Ureter (tissue), 1 donor: ENCODE data around the gene LYG1. TPM values are rescaled to one million over a fixed set of nuclear protein-coding genes. Genes with fewer than 3 reads are reported as not detected.

Source experiments
- DNase-seq: peaks from one replicate; pipeline ENCODE4 v3.0.0-alpha.2; 2020; ENCODE audit warnings: low spot score
- total RNA-seq: library from RNA; stranded (reverse); gene quantifications from one replicate; pipeline ENCODE4 v1.2.4, GENCODE V29; 2023
- donor health status: DM: yes; HTN: yes; CAD: no.

The LYG1 gene
- total RNA-seq, 1 donor from 2014 or later = 0.39 TPM

DNA sequence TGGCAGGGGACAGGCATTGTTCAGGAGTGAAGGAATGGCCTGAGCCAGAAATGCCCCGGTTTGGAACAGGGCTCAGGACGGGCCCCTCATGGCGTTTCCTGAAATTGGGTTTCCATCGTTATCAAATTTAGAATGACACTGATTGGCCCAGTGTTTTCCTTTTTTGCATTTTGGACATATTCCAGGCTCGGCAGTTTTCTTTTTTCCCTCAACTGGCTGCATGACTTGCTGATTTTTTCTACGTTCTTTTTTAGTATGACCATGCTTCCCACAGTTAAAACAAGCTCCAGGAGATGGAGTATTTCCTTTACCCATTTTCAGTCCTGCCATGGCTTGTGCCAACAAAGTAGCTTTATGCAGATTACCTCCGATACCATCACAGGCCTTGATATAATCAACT lies 25.1 kb downstream of the LYG1 start:
- no peak for DNase-seq

DNA sequence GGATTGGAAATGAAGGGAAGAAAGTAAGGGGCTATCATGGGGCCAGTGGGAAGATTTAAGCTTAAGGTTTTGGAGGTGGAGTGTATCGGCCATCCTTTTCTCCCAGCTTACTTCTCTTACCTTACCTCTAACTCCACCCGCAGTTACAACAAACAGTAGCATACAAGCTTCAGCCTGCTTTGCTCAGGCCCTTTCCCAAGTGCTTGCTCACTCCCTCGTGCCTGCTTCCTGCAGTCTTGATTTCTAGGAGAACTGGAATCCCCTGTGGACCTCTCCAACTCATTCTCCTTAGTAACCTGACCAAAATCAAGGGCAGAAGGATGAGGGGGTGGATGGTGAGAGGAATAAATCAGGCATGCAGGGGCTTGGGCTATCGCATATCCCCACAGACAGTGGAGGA lies 39.8 kb downstream of the LYG1 start:
- DNase-seq = no peak

DNA sequence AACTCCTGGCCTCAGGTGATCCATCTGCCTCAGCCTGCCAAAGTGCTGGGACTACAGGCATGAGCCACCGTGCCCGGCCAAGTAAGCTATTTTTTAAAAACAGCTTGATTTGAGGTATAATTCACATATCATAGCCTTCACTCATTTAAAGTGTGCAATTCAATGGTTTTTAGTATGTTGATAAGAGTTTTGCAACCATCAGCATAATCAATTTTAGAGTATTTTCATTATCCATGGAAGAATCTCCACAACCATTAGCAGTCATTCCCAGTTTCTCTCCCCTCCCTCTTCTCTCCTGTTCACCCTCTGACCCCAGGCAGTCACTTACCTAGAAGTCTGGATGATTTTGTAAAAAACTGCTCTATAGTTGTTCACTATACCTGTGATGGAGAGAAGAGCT lies 40.8 kb downstream of the LYG1 start:
- no peak for DNase-seq

DNA sequence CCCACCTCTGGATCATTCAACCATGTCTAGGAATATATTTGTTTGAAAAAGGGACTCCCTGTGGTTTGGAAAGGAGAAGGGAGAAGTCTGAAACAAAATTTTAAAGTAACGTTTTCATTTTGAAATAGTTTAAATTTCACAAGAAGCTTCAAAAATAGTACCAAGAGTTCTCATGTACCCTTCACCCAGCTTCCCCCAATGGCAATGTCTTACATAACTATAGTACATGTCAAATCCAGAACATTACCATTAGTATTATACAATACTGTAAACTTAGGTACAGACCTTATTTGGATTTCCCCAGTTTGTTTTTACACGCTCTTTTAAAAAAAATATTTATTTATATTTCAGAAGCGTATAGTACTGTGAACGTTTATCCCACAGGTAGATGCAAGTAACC lies 41.5 kb downstream of the LYG1 start:
- DNase-seq = no peak

DNA sequence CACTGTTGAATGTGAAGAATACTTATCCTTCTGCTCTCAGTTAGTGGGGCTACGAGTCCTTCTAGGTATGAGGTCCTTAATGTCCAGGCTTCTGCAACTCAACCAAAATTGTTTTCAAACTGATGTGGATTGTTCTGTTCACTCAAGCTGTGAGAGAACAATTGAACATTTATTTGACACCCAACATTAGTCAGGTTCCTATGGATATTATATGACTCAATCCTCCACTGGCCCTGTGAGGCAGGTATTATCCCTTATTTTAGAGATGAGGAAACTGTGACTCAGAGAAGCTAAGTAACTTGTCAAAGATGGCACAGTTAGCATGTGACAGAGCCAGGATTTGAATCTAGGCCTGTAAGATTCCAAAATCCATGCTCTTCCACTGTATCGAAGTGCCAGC lies 44.3 kb downstream of the LYG1 start:
- DNase-seq = no peak

DNA sequence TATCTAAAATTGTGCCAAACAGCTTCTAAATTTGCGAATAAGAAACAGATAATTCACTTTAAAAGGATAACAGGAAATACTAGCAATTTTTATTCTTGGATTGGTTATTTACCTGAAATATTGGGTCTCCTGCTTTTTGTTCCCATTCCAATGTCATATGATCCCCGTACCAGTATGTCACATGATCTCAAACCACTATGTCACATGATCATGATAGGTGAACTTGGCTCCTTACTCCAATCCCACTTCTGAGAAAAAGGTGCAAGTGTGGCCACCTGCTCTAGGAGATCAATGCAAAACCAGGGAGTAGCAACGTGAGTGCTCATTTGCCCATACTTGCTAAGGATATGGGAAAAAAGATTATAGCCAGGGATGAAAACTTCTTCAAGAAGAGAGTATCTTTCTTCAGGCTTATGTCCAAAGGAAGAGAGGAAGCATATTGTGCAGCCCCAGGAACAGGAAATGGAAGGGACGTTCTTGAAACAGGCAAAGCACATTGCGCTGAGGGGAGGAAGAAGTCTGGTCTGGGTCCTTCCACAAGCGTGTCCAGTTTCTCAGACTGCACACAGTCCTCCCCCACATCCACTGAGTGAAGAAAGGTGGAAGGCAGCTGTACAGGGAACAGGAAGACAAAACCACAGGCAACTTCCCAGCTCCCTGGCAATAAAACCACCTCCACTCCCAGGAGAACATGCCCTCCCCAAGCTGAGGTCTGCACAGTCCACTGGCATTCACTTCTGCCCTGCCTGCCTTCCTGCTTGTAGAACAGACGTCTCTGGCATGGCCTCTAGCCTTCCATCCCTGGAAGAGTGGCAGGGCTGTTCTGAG lies 45.3 kb downstream of the LYG1 start, which contains the start of gene LYG2:
LYG2 (minus strand) TSS at position 176 of the 828 bp plus-strand sequence. CDS start 1,406 bp downstream, outside the sequence.
- DNase-seq = no peak

DNA sequence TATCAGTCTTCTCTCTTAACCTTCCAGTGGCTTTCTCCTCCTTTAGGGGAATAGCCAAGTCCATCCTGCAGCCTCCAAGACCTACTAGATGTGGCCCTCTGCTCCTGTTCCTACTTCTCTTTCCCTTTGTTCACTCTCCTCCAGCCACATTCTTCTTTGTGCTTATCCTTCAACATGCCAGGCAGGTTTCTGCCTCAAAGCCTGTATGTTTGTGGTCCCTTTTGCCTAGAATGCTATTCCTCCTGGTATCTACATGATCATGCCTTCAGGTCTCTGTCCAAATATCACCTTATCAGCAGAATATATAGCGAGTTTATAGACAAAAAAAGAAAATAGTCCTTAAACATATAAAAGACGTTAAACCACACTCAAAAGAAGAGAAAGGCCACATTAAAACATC lies 51.0 kb downstream of the LYG1 start:
- DNase-seq = no peak

DNA sequence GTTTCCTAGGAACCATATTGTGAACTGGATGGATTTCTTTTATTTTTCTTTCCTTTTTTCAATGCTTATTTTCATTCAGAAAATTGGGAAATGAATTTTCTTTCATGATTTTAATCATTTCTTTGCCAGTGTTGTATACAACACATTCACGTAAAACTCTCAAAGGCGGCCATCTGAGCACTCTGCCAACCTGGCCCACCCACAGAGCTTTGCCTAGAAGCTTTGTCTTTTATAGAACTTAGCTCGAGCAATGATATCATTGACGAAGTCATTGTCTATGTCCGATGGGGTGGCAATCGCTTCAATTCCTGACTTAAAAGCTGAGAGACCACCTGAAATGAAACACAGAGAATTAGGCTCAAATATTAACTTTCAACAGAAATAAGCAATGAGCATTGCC lies 58.8 kb downstream of the LYG1 start:
- no peak for DNase-seq

DNA sequence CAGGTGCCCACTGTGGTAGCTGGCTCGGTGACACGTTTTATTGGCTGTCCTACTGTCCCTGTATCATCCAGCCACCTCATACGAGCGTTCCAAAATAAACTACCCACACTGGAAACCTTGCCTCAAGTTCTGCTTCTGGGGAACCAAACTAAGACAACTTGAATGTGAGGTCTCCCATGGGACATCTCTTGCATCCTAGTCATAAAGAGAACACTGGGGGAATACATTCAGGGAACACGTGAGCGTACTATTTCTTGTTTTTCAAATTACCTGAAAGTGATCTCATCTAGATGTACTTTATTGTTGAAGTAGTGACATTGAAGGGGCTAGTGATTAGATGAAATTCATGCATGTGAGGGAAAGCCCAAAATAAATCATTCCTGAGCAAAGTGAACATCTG lies 60.6 kb downstream of the LYG1 start:
- DNase-seq = no peak

DNA sequence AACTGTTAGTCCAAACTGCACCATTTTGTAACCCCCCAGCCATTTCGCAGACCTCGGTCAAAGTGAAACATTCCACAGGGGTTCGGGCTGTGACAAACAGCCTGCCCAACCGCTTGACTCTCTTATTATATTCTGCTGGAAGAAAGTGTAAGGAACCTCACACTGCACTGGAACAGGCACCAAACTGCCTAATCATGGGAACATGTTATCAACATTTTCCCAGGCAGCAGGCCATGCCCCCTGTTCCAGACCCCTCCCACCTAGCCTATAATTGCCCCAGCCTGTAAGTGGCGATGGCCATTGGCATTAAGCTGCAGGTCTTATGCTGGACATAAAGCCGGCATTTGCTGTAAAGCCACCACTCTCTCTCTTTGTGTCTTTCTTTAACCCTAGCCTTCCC lies 62.4 kb downstream of the LYG1 start:
- DNase-seq = no peak

Other genes starting within 250 kb of the LYG1 start
- 4.9 TPM for gene C2orf15, start 159.5 kb downstream of the LYG1 start, total RNA-seq
- 19.9 TPM for gene TSGA10, start 146.3 kb downstream of the LYG1 start, total RNA-seq
- gene LIPT1, start 146.2 kb downstream of the LYG1 start, total RNA-seq = 14.8 TPM
- gene MITD1, start 120.1 kb downstream of the LYG1 start, total RNA-seq = 27.0 TPM
- gene MRPL30, start 120.0 kb downstream of the LYG1 start, total RNA-seq = 33.8 TPM
- gene LYG2, start 45.5 kb downstream of the LYG1 start, total RNA-seq = not detected
- 30.2 TPM for gene TXNDC9, start 35.1 kb upstream of the LYG1 start, total RNA-seq
- gene EIF5B, start 36.2 kb upstream of the LYG1 start, total RNA-seq = 51.5 TPM
- gene REV1, start 188.8 kb upstream of the LYG1 start, total RNA-seq = 99.6 TPM